Erythroblast (primary cell): Measurements from ENCODE around the gene JOSD2.

Experiments used
- DNase-seq, 2 experiments: peaks; one replicate each; lab custom pipeline; 2025; lab: John Stamatoyannopoulos, UW
- GATA1 ChIP-seq: IDR thresholded peaks from 2 replicates; pipeline ENCODE4 v1.6.1; 2011; ENCODE audit warnings: low read depth, mild to moderate bottlenecking, control low read depth, low read length, moderate library complexity
- POLR2A ChIP-seq: IDR thresholded peaks from 2 replicates; pipeline ENCODE4 v1.6.1; 2011; ENCODE audit warnings: mild to moderate bottlenecking, low read length

The JOSD2 gene

GRCh38 chr19:50488389-50489194 is 22.4 kb downstream of the JOSD2 start:
- no peak for DNase-seq
- no peak for TF ChIP-seq POLR2A
- TF ChIP-seq GATA1: no peak

GRCh38 chr19:50486823-50487515 is 24.0 kb downstream of the JOSD2 start:
- no peak for TF ChIP-seq POLR2A
- no peak for TF ChIP-seq GATA1
- peak; percentile 75 to 84 for DNase-seq

- DNase-seq: no peak
Observed at GRCh38 chr19:50485284-50485955, 25.6 kb downstream of the JOSD2 start.

GRCh38 chr19:50482916-50483315 is 28.1 kb downstream of the JOSD2 start:
- TF ChIP-seq GATA1 (no peak), POLR2A (no peak)
- no peak for DNase-seq

More at GRCh38 chr19:50485284-50485955, 25.6 kb downstream of the JOSD2 start:
- TF ChIP-seq GATA1: no peak
- TF ChIP-seq POLR2A: no peak

- DNase-seq: no peak
- TF ChIP-seq GATA1 (no peak), POLR2A (no peak)
Observed at GRCh38 chr19:50482271-50482855, 28.6 kb downstream of the JOSD2 start.

GRCh38 chr19:50481351-50482149 is 29.4 kb downstream of the JOSD2 start:
- TF ChIP-seq GATA1: no peak
- no peak for TF ChIP-seq POLR2A
- DNase-seq: no peak

- TF ChIP-seq POLR2A: no peak
- no peak for TF ChIP-seq GATA1
Observed at GRCh38 chr19:50480281-50481111, 30.5 kb downstream of the JOSD2 start.

GRCh38 chr19:50479761-50480251 is 31.2 kb downstream of the JOSD2 start:
- TF ChIP-seq POLR2A (no peak), GATA1 (no peak)
- DNase-seq: no peak

More at GRCh38 chr19:50480281-50481111, 30.5 kb downstream of the JOSD2 start:
- DNase-seq: no peak

- no peak for TF ChIP-seq GATA1
- TF ChIP-seq POLR2A: no peak
- peak; percentile 33 to 38 for DNase-seq
Observed at GRCh38 chr19:50478901-50479715, 31.9 kb downstream of the JOSD2 start.

- TF ChIP-seq GATA1: no peak
- TF ChIP-seq POLR2A: no peak
- no peak for DNase-seq
Observed at GRCh38 chr19:50477751-50478515, 33.1 kb downstream of the JOSD2 start.
